PC-3 (cell line): ENCODE measurements around the gene TRAPPC3L.

ENCODE experiments used
- EZH2 ChIP-seq: fragments of 300-600 bp; sonication (generic); IDR thresholded peaks from one replicate; pipeline ENCODE4 v1.6.1; 2017; ENCODE audit warnings: antibody characterized with exemption, mild to moderate bottlenecking, low read length; ENCODE audit not compliant: unreplicated experiment
- EZH2phosphoT487 ChIP-seq: fragments of 300-600 bp; sonication (generic); IDR thresholded peaks from 2 replicates; pipeline ENCODE4 v1.6.1; 2018; ENCODE audit warnings: mild to moderate bottlenecking, antibody characterized with exemption, low read length, borderline replicate concordance
- TF ChIP-seq, protein P1 (sequence below): fragments of 300-600 bp; sonication (generic); conservative IDR thresholded peaks from 2 replicates; pipeline ENCODE4 v1.5.1; 2017; ENCODE audit warnings: antibody characterized with exemption, low read depth, mild to moderate bottlenecking, low read length

DNA sequence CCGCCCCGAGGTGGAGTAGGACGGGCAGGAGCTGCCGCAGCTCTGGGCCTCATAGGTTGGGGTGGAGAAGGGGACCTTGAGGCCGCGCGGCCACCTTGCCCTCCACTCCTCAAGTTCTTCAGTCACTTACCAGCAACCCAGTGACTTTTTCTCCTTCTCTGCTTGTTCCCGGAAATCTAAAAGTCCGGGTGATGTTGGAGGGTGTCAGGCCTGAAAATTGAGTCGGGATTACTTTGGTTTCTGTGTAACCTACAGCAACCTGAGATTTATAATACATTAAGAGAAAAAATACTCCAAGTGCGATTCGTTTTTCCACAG lies 26.2 kb upstream of the TRAPPC3L start:
- TF ChIP-seq EZH2 (no peak), EZH2phosphoT487 (no peak)
- TF ChIP-seq, protein P1, sequence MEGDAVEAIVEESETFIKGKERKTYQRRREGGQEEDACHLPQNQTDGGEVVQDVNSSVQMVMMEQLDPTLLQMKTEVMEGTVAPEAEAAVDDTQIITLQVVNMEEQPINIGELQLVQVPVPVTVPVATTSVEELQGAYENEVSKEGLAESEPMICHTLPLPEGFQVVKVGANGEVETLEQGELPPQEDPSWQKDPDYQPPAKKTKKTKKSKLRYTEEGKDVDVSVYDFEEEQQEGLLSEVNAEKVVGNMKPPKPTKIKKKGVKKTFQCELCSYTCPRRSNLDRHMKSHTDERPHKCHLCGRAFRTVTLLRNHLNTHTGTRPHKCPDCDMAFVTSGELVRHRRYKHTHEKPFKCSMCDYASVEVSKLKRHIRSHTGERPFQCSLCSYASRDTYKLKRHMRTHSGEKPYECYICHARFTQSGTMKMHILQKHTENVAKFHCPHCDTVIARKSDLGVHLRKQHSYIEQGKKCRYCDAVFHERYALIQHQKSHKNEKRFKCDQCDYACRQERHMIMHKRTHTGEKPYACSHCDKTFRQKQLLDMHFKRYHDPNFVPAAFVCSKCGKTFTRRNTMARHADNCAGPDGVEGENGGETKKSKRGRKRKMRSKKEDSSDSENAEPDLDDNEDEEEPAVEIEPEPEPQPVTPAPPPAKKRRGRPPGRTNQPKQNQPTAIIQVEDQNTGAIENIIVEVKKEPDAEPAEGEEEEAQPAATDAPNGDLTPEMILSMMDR, result no peak
